ENCODE data around the gene GGT5. TPM values are rescaled to one million over a fixed set of nuclear protein-coding genes. Genes with fewer than 3 reads are reported as not detected.

The GGT5 gene
- total RNA-seq, 4 donors from 2014 or later, result 45.4 to 70.6 (median 51.0) TPM

DNA sequence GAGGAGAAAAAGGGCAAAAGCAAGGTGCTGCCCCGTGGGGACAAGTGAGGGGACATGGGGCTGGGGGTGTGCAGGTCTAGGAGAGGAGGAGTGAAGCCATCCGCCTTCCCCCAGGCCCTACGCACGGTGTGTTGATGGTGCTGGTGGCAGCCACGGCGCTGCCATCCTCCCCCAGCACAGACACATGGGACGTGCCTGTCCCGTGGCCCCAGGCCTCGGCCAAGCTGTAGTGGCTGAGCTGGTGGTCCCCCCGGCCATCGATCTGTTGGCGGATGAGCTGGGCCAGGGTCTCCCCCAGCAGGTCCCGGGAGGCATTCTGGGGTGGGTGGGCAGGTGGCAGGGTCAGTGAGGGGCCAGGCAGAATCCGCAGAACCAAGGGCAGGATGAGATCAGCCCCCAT lies 18.9 kb downstream of the GGT5 start:
- TF ChIP-seq, protein P1, sequence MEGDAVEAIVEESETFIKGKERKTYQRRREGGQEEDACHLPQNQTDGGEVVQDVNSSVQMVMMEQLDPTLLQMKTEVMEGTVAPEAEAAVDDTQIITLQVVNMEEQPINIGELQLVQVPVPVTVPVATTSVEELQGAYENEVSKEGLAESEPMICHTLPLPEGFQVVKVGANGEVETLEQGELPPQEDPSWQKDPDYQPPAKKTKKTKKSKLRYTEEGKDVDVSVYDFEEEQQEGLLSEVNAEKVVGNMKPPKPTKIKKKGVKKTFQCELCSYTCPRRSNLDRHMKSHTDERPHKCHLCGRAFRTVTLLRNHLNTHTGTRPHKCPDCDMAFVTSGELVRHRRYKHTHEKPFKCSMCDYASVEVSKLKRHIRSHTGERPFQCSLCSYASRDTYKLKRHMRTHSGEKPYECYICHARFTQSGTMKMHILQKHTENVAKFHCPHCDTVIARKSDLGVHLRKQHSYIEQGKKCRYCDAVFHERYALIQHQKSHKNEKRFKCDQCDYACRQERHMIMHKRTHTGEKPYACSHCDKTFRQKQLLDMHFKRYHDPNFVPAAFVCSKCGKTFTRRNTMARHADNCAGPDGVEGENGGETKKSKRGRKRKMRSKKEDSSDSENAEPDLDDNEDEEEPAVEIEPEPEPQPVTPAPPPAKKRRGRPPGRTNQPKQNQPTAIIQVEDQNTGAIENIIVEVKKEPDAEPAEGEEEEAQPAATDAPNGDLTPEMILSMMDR (IDR thresholded peaks at IDR 0.05), result no peak
- DNase-seq (ENCODE audit: low spot score) (no peak), ATAC-seq (ENCODE audit: low FRiP score) (no peak)

DNA sequence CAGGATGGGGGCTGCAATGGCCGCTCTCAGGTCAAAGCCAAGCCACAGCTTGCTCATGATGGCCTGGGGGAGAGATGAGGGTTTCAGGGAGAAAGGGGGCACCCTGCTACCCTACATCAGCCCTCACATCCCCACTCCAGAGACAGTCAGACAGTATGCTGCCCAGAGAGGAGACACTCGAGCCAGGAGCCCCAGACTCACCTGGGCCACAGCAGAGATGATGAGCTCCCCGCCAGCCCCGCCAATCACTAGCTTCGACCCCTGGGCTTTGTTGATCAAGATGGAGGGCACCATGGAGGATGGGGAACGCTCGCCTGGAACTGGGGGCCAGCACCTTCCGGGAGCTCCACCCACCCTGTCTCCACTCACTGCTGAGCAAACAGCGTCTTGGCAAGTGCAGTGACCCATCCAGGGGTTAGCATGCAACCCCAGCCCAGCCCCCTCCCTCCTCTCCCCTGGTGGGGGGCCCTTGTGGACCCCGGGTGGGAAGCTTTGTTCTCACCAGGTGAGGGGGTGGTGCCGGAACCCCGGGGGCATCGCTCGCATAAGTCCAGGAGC lies 19.8 kb downstream of the GGT5 start:
- DNase-seq (ENCODE audit: low spot score) (no peak), ATAC-seq (ENCODE audit: low FRiP score) (no peak)
- TF ChIP-seq, protein P1 (IDR thresholded peaks at IDR 0.05), result no peak

DNA sequence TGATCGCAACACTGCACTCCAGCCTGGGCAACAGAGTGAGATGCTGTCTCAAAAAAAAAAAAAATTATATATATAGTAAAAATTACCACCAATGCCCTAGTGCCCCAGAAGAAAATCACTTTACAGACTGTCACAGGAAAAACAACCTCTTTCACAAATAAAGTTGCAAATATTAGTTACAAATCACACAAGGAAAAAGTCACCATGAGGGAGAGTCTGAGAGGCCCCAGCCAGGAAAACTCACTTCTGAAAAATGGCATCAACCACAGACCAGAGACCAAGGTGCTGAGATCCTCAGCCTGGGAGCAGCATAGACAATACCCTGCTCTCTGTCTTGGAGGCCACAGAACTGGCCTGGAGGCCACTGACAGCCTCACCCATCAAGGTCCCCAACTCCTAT lies 20.4 kb downstream of the GGT5 start:
- no peak for DNase-seq (ENCODE audit: low spot score)
- TF ChIP-seq, protein P1 (IDR thresholded peaks at IDR 0.05), result no peak
- no peak for ATAC-seq (ENCODE audit: low FRiP score)

DNA sequence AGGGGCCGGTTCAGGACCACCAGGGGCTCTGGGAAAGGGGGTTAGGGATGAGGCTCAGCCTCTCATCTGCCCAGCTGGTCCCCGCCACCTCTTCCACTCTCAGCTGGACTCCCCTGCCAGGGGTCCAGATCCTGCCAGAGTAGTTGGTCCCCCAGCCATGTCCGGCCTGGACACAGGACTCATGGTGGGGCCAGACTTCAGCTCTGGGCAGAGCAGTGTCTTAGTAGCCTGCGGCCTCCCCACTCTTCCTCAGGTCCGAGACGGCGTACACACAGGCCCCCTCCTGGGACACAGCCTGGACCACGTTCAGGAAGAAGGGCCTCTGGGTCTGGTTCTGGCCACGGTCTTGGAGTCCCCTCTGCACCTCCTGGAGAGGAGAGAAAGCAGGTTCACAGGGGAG lies 25.1 kb downstream of the GGT5 start:
- ATAC-seq (ENCODE audit: low FRiP score), result no peak
- no peak for DNase-seq (ENCODE audit: low spot score)
- TF ChIP-seq, protein P1 (IDR thresholded peaks at IDR 0.05), result no peak

DNA sequence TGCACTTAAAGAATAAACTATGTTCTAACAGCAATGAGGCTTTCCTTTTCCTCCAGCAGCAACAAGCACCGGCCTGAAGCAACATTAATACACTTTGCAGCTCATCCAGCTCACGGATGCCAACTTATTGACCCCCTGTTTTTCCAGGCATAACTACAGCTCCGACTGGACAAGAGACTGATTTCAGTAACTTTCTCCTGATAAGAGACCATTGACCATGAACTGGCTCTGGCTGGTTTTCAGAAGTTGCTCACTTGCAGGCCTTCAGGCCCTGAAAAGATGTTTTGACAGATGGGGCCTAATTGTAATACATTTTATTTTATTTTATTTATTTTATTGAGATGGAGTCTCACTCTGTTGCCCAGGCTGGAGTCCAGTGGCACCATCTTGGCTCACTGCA lies 27.5 kb downstream of the GGT5 start:
- TF ChIP-seq, protein P1 (IDR thresholded peaks at IDR 0.05), result no peak
- no peak for DNase-seq (ENCODE audit: low spot score)
- ATAC-seq (ENCODE audit: low FRiP score), result no peak

DNA sequence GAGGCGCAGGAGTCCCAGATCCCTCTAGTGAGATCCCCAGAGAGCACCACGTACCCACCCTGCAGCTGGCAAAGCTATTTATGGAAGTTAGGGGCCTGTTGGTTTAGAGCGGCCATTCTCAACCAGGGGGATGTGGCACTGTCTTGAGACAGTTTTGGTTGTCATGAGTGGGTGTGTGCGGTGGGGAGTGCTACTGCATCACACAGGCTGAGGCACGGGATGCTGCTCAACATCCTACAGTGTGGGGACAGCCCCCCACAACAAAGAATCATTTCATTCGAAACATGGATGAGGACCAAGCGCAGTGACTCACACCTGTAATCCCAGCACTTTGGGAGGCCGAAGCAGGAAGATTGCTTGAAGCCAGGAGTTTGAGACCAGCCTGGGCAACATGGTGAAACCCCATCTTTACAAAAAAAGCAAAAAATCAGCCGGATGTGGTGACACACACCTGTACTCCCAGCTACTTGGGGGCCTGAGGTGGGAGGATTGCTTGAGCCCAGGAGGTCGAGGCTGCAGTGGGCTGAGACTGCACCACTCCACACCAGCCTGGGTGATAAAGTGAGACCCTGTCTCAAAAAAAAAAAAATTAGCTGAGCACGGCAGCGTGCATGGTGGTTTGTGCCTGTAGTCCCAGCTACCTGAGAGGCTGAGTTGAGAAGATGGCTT lies 28.2 kb downstream of the GGT5 start:
- TF ChIP-seq, protein P1 (IDR thresholded peaks at IDR 0.05), result no peak
- ATAC-seq (ENCODE audit: low FRiP score) (no peak), DNase-seq (ENCODE audit: low spot score) (no peak)
